Keratinocyte (primary cell): ENCODE measurements around the gene INPP4B. TPM values are rescaled to one million over a fixed set of nuclear protein-coding genes. Genes with fewer than 3 reads are reported as not detected.

Experiments
- DNase-seq: peaks from one replicate; pipeline ENCODE4 v3.0.0-alpha.2; 2011; ENCODE audit warnings: low read depth, missing footprints, low spot score
- FAIRE-seq: peaks from 2 replicates; lab custom pipeline; 2011; peaks lifted over from hg19 to GRCh38; lab: Jason Lieb, UNC
- H2AFZ ChIP-seq: 2 replicates; pipeline ENCODE4 v1.6.0; 2012; ENCODE audit warnings: low read length, control low read depth, inconsistent platforms; ENCODE audit not compliant: control insufficient read depth
- H3K27ac ChIP-seq: 2 replicates; pipeline ENCODE4 v1.5.1; 2011; ENCODE audit warnings: low read length; ENCODE audit not compliant: control insufficient read depth, insufficient read depth
- H3K27me3 ChIP-seq: 3 replicates; pipeline ENCODE4 v1.6.0; 2011; ENCODE audit warnings: low read length; ENCODE audit not compliant: control insufficient read depth, insufficient read depth; ENCODE audit errors: extremely low read depth
- H3K36me3 ChIP-seq, 2 experiments: 2 replicates in 1 of 2; 3 replicates in 1 of 2; pipeline ENCODE4 v1.5.1; 2011; ENCODE audit warnings: low read length in 2 of 2, mild to moderate bottlenecking in 1 of 2; ENCODE audit not compliant: control insufficient read depth in 2 of 2, insufficient read depth in 2 of 2; ENCODE audit errors: extremely low read depth in 1 of 2
- H3K4me1 ChIP-seq: 3 replicates; pipeline ENCODE4 v1.5.1; 2011; ENCODE audit warnings: low read length; ENCODE audit not compliant: control insufficient read depth, insufficient read depth; ENCODE audit errors: extremely low read depth
- H3K4me2 ChIP-seq: 3 replicates; pipeline ENCODE4 v1.6.0; 2011; ENCODE audit warnings: low read depth, low read length; ENCODE audit not compliant: control insufficient read depth, insufficient read depth; ENCODE audit errors: extremely low read depth
- H3K4me3 ChIP-seq, 3 experiments: fragments of 200-600 bp in 1 of 3; sonication (generic) in 1 of 3; 2 replicates in 2 of 3; 3 replicates in 1 of 3; pipeline ENCODE4 v1.5.1; 2011 to 2016; ENCODE audit warnings: low read length in 3 of 3, mild to moderate bottlenecking in 3 of 3, control low read depth in 2 of 3, inconsistent platforms in 1 of 3, low read depth in 1 of 3, mixed read lengths in 1 of 3, mixed run types in 1 of 3, moderate library complexity in 1 of 3; ENCODE audit not compliant: control insufficient read depth in 2 of 3, insufficient read depth in 2 of 3; ENCODE audit errors: extremely low read depth in 1 of 3
- H3K79me2 ChIP-seq: 2 replicates; pipeline ENCODE4 v1.6.0; 2012; ENCODE audit warnings: low read length; ENCODE audit not compliant: control insufficient read depth, insufficient read depth
- H3K9ac ChIP-seq: 3 replicates; pipeline ENCODE4 v1.6.0; 2011; ENCODE audit warnings: low read length; ENCODE audit not compliant: control insufficient read depth, insufficient read depth; ENCODE audit errors: extremely low read depth
- H3K9me1 ChIP-seq: 3 replicates; pipeline ENCODE4 v1.6.0; 2011; ENCODE audit warnings: low read length; ENCODE audit not compliant: control insufficient read depth, insufficient read depth; ENCODE audit errors: extremely low read depth
- H3K9me3 ChIP-seq: 2 replicates; pipeline ENCODE4 v1.5.1; 2012; ENCODE audit warnings: low read depth, low read length; ENCODE audit not compliant: control insufficient read depth
- H4K20me1 ChIP-seq: 3 replicates; pipeline ENCODE4 v1.6.0; 2011; ENCODE audit warnings: low read length; ENCODE audit not compliant: control insufficient read depth, insufficient read depth; ENCODE audit errors: extremely low read depth
- CTCF ChIP-seq, 3 experiments: IDR thresholded peaks in 1 of 3; conservative IDR thresholded peaks in 1 of 3; optimal IDR thresholded peaks in 1 of 3; 2 replicates in 2 of 3; 3 replicates in 1 of 3; pipeline versions ENCODE3 to v1.5.1; 2011; ENCODE audit warnings: low read length in 3 of 3, mild to moderate bottlenecking in 3 of 3, moderate library complexity in 2 of 3, control low read depth in 1 of 3, inconsistent platforms in 1 of 3; ENCODE audit not compliant: insufficient read depth in 2 of 3; ENCODE audit errors: extremely low read depth in 1 of 3
- EZH2 ChIP-seq: IDR thresholded peaks from one replicate; pipeline ENCODE4 v1.6.1; 2012; ENCODE audit warnings: inconsistent platforms, mild to moderate bottlenecking, low read length, moderate library complexity
- dilution Hi-C: fragments of 300-500 bp; cut with MboI; formaldehyde crosslinking; loops from one replicate; pipeline ENCODE4 v1.7.0; 2020; ENCODE audit warnings: low sequenced_read_pairs; ENCODE audit not compliant: extremely low pct_ligation_motif_present
- polyA plus RNA-seq, 5 experiments: library from polyadenylated mRNA; depleted of rRNA in 3 of 5; stranded (reverse) in 3 of 5; stranded (forward) in 1 of 5; unstranded in 1 of 5; fragments of >200 nt; gene quantifications; 1 replicate in 1 of 5; 2 replicates in 3 of 5; 3 replicates in 1 of 5; pipeline versions ENCODE4 v1.2.1 to v1.2.3, GENCODE V29; 2011 to 2012; ENCODE audit warnings: missing spikeins in 2 of 5, low read depth in 1 of 5, low replicate concordance in 1 of 5

Gene INPP4B
- polyA plus RNA-seq, 1 donor (not counting 4 experiments of a cell fraction or from before 2014, with no cell fraction given), result 50.2 TPM

GRCh38 chr4:142158980-142159379, 687.1 kb downstream of the INPP4B start:
- no peaks in the 10 kb centered on the region for H3K9me3 ChIP-seq
- no peak overlapping the region for H2AFZ ChIP-seq
- H3K4me2 ChIP-seq, result no peak overlapping the region
- H3K36me3 ChIP-seq, result peaks cover 7 to 14% of the 10 kb centered on the region in 2 experiments
- no peaks in the 10 kb centered on the region for H3K9me1 ChIP-seq
- H3K27ac ChIP-seq, result no peak overlapping the region
- TF ChIP-seq CTCF (optimal IDR thresholded peaks at IDR 0.05 in 1 of 3, IDR thresholded peaks at IDR 0.05 in 1 of 3, conservative IDR thresholded peaks at IDR 0.05 in 1 of 3; ENCODE audit: extremely low read depth in 1 of 3, insufficient read depth in 2 of 3, low read length in 3 of 3) (no peak), EZH2 (no peak)
- H3K79me2 ChIP-seq, result no peaks in the 10 kb centered on the region
- no peak overlapping the region for H3K4me3 ChIP-seq
- DNase-seq (no peak), FAIRE-seq (no peak)
- dilution Hi-C loops, result no loop called here
- H3K27me3 ChIP-seq, result no peaks in the 10 kb centered on the region
- H3K9ac ChIP-seq, result no peak overlapping the region
- H4K20me1 ChIP-seq, result no peaks in the 10 kb centered on the region
- H3K4me1 ChIP-seq, result no peaks in the 10 kb centered on the region

GRCh38 chr4:142156256-142156655, 689.8 kb downstream of the INPP4B start:
- H3K79me2 ChIP-seq, result peaks cover 2% of the 10 kb centered on the region
- peaks cover 7 to 14% of the 10 kb centered on the region in 2 experiments for H3K36me3 ChIP-seq
- no peaks in the 10 kb centered on the region for H3K27me3 ChIP-seq
- no peak overlapping the region for H3K9ac ChIP-seq
- no peaks in the 10 kb centered on the region for H3K9me1 ChIP-seq
- FAIRE-seq (no peak), DNase-seq (no peak)
- no peaks in the 10 kb centered on the region for H4K20me1 ChIP-seq
- no peaks in the 10 kb centered on the region for H3K9me3 ChIP-seq
- TF ChIP-seq CTCF (optimal IDR thresholded peaks at IDR 0.05 in 1 of 3, IDR thresholded peaks at IDR 0.05 in 1 of 3, conservative IDR thresholded peaks at IDR 0.05 in 1 of 3; ENCODE audit: extremely low read depth in 1 of 3, insufficient read depth in 2 of 3, low read length in 3 of 3), result no peak
- no peak for TF ChIP-seq EZH2
- dilution Hi-C loops, result no loop called here
- H3K27ac ChIP-seq, result no peak overlapping the region
- H3K4me1 ChIP-seq, result no peaks in the 10 kb centered on the region
- no peak overlapping the region for H2AFZ ChIP-seq
- no peak overlapping the region for H3K4me3 ChIP-seq
- H3K4me2 ChIP-seq, result no peak overlapping the region
